ENCODE results near the gene IRX1.

IRX1 gene

DNA sequence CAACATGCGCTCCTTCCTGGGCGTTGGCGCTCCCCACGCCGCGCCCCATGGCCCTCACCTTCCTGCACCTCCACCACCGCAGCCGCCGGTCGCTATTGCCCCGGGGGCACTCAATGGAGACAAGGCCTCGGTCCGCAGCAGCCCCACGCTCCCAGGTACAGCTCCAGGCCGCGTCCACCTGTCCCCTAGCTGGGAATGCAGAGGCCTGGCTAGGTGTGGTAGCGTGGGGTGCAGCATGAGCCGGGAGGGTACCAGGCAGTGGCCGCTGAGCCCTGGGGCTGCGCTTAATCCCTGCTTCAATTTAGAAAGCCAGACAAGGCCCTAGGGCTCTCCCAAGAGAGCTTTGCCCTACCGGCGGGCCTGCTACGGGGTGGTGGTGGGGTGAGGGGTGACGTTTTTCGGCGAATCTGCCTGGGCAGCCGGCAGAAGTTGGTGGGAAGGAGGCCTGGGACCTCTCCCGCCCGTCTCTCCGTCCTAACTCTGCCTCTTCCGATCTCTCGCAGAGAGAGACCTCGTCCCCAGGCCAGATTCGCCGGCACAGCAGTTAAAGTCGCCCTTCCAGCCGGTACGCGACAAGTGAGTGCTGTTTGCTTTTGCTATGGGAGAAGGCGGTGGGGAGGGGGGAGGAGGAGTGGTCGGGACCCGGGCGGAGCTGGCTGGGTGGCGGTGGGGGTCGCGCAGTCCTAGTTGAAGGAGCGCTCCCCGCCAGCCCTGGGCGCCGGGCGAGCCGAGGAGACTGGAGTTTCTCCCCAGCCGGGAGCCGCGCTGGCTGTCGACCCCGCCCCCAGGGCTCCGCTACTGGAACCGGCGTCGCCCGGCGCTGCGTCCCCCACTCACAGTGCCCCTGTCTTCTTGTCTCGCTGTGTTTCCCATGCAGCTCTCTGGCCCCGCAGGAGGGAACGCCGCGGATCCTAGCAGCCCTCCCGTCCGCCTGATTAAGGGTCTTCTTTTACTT lies 4.8 kb downstream of the IRX1 start:
- DNase-seq (ENCODE audit: low read depth), result no peak

DNA sequence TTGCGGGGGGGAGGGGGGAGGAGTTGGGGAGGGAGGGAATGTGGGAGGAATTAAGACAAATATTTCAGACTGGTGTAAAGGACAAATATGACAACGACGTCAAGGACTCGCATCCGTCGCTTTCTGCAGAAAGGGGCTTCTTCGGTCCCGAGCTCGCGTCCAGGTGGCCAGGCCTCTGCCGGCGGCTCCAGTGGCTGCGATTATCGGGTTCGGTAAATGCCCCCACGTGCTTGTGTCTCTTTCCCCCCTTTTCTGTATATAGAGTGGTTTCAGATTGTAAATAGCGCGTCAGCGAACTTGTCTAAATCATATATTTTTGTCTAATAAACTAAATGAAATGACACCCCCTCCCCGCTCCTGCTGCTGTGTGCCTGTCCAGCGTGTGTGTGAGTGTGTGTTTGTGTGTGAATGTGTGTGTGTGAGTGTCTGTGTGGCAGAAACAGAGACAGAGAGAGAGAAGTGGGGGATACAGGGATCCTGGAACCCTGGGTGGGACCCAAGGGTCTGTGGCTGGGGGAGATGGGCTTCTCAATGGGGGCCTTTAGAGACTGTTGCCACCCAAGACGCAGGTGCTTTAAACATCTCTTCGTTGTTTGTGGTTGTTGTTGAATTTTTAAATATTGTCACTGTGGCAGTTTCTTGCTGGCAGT lies 5.6 kb downstream of the IRX1 start:
- DNase-seq (ENCODE audit: low read depth), result no peak

DNA sequence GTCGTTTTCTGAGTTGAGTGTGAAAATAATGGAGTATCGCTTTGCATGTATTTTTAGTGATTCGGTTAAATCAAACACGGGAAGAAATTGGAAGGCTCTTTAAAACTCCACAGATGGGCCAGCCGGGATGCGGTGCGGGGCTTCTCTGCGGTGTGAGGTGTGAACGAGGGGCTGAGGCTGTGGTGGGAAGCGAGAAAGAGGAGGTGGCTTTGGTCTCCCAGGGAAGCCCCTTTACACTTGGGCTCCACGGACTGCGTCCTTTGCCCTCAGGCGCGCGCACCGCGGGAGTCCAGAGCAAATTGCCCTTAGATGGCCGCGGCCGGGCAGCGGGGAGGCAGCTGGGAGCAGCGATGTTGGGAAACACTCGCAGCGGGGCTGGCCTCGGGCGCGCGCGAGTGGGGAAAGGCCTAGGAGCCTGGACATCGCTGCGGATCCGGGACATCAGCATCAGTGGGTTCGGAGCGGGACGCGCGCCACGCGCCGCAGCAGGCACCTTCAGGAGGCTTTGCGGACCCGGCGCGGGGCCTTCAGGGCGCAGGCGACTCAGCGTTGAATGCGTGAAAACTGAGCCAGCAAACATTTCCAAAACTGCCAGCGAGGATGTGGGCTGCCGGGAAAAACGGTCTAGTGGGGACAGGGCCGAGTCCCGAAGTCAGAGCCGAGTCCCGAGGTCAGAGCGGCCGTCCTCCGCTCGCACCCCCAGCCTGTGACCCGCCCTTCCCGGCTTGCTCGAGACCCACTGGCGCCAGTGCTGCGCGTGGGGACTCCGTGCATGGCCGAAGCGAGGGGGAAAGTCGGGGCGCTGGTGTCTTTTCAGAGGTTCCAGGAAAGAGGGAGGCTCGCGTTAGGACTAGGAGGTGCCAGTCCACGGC lies 6.5 kb downstream of the IRX1 start:
- DNase-seq (ENCODE audit: low read depth), result no peak

DNA sequence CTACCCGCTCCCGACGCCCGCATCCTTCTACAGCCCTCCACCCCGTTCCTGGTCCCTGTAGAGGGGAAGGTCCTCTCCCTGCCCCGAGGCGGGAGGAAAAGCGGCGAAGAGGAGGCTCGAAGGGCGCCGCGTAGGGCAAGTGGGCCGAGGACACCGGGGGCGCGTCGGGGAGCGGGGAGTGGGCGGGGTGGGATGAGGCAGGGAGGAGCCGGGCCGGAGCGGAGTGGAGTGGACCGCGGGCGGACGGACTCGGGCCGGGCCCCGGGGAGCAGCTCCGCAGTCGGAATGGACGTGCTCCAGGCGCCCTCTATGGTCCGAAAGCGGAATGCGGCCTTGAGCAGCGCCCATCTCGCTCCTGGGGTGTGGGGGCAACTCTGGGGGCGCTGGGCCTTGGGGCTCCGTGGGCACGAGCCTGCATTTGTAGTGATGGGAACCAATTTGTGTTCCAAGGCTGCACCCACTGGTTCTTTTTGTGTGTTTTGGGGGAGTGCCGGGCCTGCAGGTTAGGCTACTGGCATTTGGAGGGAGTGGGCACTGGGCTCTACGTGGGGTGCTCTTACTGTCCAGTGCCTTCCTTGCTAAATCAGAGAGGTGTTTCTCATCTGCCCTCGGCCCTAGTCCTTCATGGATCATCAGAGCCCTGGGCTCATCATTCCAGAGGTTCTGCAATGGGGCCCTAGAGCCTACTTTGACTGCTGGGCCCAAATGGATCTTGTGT lies 7.3 kb downstream of the IRX1 start:
- DNase-seq (ENCODE audit: low read depth), result no peak

DNA sequence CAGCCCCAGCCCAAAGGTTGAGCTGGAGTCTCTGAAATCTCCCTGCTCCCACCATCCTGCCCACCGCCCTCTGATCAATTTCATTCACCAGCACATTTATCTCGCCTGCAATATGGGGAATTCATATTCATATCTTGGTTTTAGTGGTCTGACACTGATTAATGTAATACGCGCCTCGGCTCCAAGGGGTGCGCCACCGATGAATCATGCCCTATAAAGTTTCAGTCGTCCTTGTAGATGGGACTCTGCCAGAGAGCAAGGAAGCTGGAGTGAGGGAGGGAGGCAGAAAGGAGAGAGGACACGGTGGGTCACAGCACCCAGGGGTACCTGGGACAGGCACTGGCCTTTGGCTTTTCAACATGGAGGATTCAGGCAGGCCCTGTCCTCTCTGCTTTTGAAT lies 8.9 kb downstream of the IRX1 start:
- DNase-seq (ENCODE audit: low read depth), result no peak

DNA sequence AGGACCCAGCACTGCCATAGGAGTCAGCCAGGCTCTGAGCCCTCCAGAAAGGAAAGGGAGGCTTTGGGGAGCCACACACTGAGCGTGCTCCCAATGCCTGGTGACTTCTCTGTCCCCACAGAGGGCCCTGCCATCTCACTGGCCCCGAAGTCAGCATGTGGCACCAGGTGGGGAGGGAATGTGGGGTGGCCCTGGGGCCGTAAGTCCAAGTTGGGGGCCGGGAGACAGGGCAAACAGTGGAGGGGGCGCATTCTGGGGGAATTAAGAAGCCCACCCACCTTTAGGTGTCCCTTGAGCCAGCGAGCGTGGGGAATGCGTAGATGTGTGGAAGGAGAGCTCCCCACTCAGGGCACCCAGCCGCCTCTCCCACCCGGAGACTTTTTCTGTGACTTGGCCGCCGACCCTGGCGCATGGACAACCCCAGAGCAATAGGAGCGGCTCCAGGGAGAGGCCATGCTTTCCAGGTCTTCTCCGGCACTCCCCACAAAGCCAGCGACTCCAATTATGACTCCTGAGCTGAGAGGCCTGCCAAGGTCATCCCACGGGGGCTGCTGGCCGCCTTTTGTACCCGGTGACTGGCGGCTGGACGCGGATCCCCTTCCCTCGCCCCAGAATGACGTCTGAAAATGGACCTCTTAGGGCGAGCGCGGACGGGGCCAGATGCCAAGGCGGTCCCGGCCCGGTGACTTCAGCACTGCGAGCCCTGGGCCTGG lies 9.8 kb downstream of the IRX1 start:
- DNase-seq (ENCODE audit: low read depth), result no peak

DNA sequence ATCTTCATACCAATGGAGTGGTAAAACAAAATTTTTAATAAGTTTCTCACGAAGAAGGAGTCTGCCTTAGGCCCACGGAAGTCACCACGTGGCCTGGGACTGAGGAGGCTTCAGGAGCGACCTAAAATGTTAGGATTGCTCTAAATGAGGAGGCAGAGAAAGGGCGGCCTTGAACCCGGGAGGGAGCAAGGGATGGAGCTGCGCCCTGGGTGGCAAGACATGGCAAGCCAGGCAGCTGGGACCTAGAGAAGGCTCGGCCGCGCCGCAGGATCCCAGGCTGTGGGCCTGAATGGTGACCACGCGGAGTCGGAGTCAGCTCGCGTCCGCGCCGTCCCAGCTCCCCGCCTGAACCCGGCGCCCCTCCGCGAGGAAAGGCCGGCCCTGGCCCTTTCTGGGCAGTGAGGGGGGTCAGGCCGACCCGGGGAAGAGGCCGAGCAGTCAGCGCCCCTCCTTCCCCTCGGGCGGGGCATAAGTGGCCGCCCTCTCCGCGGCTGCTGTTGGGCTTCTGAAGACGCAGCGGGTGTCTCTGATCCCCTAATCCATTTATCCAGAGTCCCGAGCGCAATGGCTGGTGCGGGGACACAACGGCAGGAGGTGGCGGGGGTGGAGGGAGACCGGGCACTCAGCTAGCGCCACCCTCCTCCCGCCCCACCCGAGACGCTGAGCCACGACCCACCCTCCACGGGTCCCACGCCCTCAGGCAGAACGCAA lies 10.6 kb downstream of the IRX1 start:
- DNase-seq (ENCODE audit: low read depth), result no peak

DNA sequence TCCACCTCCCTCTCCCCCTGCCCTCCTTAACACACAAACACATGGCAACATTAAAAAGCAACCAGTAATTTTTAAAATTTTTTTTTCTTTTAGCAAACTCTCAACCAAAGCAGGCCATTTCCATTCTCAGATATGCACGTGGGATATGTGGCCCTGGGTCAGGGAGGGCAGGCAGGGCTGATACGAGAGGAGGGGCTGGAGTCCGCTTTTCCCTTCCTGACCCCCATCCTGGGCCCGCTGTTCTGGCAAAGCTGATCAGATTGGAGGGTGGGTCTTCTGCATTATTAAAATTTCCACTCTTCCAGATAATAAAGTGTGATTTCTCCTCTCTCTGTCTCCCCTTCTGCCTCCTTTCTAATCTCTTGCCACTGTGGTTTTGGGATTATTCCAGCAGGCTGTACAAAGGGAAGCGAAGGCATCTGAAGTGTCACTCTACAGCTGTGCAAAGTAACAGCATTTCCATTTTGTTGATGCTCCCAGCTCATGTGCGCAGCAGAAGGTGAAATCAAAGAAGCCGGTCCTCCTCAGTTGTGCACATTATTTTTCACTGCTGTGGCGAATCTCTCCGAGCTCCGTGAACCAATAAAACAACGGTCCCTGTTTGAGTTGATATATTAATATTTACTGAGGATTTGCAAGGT lies 12.0 kb downstream of the IRX1 start:
- no peak for DNase-seq (ENCODE audit: low read depth)

DNA sequence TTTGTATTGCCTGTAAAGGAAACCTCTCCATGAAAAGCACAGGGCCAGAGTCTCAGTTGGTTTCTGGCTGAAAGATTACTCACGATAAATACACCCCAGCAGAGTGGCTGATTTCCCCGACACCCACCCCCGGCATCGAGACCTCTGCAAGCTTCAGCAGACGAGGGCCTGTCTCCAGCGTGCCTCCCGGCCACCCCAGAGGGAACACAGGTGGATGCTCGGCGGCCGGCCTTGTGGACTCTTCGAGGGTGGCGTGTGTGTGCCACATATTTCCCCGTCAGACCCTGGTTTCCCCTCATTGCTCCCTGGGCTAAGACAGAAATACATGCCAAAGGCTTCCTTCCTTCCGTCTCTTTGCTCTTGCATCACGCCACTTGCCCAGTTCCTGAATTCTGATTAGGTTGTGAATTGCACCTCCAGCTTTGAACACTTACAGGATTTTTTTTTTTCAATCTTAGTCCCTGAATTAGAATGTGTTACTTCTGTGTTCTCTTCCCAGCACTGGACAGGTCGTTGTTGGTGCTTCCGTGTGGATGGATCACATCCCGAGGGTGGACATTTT lies 13.6 kb downstream of the IRX1 start:
- DNase-seq (ENCODE audit: low read depth), result no peak

DNA sequence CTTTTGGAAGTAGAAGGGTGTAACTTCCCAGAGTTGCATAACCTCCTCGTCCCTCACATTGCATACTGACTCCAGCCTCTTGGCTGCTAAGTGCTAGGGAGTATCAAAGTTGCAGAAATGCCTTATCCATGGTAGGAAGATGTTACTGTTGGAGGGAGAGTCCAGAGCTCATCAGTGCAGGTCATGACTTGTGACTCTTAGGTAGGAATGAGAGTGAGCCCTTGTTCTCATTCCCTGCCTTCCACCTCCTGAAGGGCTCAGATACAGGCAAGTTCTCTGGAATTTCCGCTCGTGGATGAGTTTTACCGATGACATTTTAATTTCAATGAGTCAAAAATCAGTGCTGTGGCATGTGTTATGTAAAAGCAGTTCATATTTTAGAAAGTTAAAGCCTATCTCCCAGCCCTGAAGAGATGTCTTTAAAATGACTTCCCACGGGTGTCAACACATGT lies 17.0 kb downstream of the IRX1 start:
- DNase-seq (ENCODE audit: low read depth), result no peak

DNA sequence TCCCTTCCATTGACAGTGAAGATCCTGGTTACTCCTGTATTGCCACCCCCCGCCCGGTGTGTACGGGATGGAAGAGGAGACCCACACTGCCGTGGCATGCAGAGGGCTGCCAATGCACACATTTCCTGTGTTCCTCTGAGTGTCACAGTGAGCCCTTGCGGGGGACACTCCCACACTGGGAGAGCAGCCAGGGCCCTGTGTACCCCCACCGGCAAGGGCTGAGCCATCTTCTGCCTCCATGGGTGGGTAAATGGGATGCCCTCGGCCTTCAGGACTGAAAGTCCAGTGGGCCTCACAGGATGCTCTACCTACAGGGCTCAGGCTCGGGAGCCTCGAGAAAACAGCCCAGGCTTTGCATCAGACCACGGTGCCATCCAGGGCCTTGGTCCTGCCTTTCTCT lies 18.1 kb downstream of the IRX1 start:
- DNase-seq (ENCODE audit: low read depth), result no peak

DNA sequence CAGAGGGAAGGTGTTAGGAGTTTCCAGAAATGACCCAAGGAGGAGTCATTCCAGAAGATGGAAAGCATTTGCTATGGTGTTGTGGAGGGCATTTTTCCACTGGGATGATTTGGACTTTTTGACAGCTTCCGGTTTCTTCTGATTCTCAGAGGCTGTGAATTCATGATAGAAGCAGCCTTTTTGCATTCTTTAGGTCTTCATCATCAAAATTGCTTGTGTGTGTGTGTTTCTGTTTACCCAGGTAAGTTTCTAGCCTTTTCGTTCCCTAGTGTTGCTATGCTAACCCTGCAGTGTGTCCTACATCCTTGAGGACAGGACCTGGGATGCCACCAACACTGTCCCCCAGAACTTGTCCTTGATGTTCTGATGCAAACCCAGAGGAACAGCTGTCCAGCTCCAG lies 19.6 kb downstream of the IRX1 start:
- DNase-seq (ENCODE audit: low read depth), result no peak

DNA sequence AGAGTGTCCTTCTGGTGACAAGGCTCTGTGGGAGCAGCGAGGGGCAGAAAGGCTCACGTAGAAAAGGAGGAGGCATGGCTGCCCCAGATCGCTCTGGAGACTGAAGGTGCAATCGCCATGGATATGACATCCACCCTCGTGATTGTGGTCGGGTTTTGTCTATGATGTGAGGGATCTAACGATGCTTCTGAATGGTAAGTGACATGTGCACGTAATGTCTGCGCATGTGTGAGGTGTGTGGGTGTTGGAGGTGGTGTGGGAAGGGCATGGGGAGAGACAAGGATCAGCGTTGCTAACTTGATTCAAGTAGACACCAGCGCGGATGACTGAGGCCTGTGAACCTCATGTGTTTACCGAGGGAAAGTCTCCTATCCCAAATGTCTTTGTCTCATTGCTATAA lies 20.2 kb downstream of the IRX1 start:
- DNase-seq (ENCODE audit: low read depth), result no peak

DNA sequence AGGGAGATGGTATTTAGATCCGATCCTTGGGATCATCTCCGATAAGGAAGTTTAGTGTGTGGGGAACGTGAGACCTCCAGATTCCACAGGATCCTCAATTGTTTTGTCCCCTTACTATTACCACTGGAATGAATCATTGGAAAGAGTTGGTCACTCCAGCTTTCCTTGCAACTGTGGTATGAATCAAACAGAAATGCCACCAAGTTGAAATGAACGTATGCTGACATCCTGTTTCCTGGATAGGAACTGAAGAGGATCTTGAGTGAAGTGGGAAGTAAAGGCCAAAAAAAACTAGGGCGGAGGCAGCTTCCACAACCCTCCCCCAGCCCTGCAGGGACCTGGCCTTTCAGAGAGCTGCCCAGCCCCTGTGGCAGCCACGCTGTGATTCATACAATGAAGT lies 23.9 kb downstream of the IRX1 start:
- DNase-seq (ENCODE audit: low read depth), result no peak

DNA sequence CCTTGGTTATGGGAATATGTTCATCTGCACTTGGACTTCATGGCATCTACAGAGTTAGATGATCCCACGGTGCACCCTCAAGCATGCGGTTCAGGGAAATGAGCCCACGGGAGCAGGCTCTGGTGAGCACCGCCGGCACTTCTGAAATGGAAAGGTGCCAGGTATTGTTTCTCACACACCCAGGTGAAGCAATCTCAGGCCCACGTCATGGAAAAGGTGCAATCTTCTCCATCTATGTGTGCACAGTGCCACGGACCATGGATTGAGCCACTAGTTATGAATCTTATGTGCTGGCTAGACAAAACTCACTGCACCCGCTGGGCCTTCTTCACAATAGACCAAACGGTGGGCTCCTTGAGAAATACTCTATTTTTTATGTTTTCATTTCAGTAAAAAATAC lies 27.3 kb downstream of the IRX1 start:
- DNase-seq (ENCODE audit: low read depth), result no peak

DNA sequence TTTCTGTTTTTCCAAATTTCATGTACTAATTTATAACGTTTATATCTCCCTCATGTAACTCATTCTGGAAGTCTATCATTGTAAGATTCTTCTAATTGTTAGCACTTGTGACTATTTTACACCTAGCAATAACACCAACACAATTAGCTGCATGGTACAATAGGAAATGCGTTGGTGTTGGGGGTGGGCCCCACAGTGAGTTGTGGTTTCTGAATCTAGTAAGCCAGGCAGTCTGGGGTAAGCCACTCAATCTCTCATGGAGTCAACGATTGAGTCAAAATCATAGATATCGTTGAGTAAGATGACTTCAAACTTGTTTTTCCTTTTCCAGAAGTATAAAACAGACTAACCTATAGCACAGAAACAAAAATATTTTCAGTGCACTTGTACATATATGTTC lies 30.0 kb downstream of the IRX1 start:
- DNase-seq (ENCODE audit: low read depth), result no peak

DNA sequence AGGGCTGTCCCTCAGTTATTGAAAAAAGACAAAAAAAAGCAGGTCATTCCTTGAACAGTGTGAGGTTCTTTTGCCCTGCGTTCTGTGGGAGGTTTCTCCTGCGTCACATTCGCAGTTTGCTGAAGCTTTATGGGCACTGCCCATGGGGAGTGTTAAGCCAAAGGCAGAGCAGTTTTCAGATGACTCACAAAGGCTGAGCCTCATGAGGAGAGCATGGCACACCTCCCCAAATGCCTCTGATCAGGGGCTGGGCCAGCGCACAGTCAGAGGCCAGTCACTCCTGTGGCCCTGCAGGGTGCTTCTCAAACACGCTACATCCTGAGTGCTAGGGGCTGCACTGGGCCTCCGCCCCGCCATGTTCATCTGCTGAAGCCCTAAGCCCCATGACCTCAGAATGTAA lies 38.4 kb downstream of the IRX1 start:
- DNase-seq (ENCODE audit: low read depth), result no peak

DNA sequence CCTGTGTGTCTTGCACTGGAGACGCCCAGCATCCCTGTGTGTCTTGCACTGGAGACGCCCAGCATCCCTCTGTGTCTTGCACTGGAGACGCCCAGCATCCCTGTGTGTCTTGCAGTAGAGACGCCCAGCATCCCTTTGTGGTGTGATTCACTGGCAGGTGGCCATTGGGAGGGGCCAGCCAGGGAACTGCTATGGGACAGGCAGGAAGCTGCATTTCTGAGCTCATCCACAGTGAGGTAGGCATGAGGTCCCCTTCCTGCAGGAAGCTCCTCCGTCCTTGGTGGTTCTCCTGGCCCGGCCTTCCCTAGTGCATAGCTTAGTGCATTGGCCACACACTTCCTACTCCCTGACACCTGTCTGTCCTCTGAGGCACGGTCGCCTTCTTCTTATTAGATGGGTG lies 43.5 kb downstream of the IRX1 start:
- no peak for DNase-seq (ENCODE audit: low read depth)

DNA sequence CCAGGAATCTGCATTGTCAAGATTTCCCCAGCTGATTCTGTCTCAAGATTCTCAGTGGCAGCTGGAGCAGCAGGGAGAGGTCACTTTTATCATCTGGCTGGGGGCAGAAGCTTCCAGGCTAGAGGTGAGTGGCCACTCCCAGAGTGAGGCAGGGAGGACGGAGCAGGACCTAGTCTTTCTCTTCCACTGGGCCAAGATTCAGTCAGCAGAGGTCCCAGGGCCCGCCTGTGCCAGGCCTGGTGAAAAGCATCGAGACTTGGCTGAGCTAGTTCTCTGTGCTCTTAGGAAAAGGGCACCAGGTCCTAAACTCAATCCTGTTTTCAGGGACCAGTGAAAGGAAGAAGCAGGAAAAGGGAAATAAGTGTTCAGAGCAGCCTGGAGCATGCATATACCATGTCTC lies 46.6 kb downstream of the IRX1 start:
- no peak for DNase-seq (ENCODE audit: low read depth)

DNA sequence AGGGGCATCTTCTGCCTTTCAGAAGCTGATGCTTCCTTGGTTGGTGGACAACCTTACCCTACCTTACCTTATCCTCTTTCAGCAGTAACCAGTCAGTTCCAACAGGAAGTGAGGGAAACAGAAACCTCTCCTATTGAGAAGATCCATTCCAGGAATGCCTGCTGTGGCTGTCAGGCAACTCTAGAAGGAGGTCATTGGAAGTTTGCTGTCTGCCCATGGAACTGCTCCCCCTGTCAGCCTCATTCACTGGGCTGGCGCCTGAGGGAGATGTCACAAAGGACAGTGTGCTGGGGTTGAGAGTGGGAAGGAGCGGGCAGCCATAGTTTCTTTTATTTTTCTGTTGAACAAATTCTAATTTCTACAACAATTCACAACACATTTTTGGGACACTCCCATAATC lies 54.7 kb downstream of the IRX1 start:
- no peak for DNase-seq (ENCODE audit: low read depth)

Data from activated T-helper 1 cell treated with Interleukin-2 at 50 U/mL for 16 hours (primary cell).